ENCODE results near the gene ASTN2. TPM values are rescaled to one million over a fixed set of nuclear protein-coding genes. Genes with fewer than 3 reads are reported as not detected.

ASTN2 gene
- total RNA-seq, 2 donors from 2014 or later, result 113 to 153 TPM

DNA sequence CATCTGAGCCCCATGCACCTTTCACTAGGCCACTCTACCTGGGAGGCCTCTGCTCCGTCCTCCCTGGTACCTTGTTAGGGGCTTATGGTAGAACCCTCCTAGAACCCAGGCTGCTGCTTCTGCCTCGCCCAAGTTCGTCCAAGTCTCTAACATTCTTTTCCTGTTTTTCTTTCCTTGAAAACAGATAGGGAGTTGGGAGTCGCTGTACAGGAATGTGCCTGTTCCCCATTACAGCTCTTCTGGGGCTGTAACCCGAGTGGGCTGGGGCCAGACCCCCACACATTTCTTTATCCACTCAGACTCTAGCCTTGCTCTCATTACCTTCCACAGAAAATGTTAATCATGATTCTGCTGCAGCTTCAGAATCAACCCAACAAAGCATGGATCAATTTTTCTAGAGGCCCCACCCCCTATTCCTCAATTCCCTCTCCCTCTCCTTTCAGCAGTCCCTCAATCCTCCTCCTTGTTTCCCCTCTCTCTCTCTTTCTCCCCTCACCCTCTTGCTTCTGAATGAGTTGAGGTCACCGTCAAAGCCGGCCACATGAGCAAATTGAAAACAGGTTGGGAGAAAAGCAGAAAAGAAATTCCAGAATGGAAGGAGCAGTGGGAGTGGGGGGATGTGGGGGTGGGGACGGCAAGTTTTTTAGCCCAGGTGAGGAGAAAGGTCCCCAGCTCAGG is 921.5 kb downstream of the ASTN2 start:
- intact Hi-C loops (cut with DNase I), result loop anchor here (10.0 kb wide), 1 partner anchor 339 kb away; the partner anchor contains the start of gene PAPPA
- Histone ChIP-seq H3K36me3 (no peaks in the 10 kb centered on the region), H3K27me3 (replicated peaks; ENCODE audit: insufficient read depth) (no peaks in the 10 kb centered on the region), H3K9me3 (no peaks in the 10 kb centered on the region), H3K4me3 (no peak overlapping the region), H3K27ac (no peak overlapping the region), H3K4me1 (replicated peaks) (no peaks in the 10 kb centered on the region)
- WGBS, result 89% methylated on average over 8 of the region's 8 CpGs
- TF ChIP-seq, protein P1, sequence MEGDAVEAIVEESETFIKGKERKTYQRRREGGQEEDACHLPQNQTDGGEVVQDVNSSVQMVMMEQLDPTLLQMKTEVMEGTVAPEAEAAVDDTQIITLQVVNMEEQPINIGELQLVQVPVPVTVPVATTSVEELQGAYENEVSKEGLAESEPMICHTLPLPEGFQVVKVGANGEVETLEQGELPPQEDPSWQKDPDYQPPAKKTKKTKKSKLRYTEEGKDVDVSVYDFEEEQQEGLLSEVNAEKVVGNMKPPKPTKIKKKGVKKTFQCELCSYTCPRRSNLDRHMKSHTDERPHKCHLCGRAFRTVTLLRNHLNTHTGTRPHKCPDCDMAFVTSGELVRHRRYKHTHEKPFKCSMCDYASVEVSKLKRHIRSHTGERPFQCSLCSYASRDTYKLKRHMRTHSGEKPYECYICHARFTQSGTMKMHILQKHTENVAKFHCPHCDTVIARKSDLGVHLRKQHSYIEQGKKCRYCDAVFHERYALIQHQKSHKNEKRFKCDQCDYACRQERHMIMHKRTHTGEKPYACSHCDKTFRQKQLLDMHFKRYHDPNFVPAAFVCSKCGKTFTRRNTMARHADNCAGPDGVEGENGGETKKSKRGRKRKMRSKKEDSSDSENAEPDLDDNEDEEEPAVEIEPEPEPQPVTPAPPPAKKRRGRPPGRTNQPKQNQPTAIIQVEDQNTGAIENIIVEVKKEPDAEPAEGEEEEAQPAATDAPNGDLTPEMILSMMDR (IDR thresholded peaks at IDR 0.05), result no peak
- no peak for TF ChIP-seq POLR2AphosphoS5 (IDR thresholded peaks at IDR 0.05)
- no peak for TF ChIP-seq POLR2A (IDR thresholded peaks at IDR 0.05)
- DNase-seq (ENCODE audit: low spot score), result no peak

DNA sequence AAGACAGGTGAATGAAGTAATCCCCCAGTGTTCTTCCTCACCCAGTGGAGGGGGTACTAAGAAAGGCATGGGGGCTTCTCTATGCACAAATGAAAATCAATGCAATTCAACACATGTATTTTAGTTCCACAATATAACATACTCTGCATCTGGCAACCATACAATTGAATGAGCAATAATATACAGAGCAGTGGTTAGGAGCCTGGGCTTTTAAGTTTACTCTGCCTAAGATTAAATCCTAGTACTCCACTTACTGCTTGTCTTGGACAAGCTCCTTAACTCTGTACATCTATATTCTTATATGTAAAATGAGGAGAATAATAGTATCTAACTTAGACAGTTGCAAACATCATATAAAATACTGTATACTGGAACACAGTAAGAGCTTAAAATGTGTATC is 923.2 kb downstream of the ASTN2 start:
- no peaks in the 10 kb centered on the region for H3K36me3 ChIP-seq
- intact Hi-C loops (cut with DNase I), result loop anchor here (10.0 kb wide), 1 partner anchor 337 kb away; the partner anchor contains the start of gene PAPPA
- no peak for TF ChIP-seq POLR2AphosphoS5 (IDR thresholded peaks at IDR 0.05)
- no peak for TF ChIP-seq POLR2A (IDR thresholded peaks at IDR 0.05)
- TF ChIP-seq, protein P1 (IDR thresholded peaks at IDR 0.05), result no peak

DNA sequence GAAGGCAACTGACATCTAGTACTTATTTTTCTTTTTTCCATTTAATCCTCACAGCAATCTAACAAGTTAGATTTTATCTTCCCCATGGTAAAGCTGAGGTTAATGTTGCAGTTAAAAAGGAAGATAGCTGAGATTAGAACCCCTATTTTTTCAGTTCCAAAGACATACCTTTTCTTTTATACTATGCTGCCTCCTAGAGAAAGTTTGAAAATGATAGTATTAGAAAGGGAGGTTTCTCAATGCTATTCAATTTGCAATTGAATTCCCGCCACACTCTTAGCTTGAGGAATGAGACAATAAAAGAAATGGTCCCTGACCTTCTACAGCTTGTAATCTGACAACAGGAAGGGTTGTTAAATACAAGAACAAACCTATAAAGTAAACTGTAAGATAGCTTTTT is 923.6 kb downstream of the ASTN2 start:
- intact Hi-C loops (cut with DNase I), result loop anchor here (10.0 kb wide), 1 partner anchor 336 kb away; the partner anchor contains the start of gene PAPPA
- no peak overlapping the region for H3K27ac ChIP-seq
- WGBS, result 33% methylated on average over 1 of the region's 1 CpG
- no peaks in the 10 kb centered on the region for H3K4me1 ChIP-seq (replicated peaks)
- no peaks in the 10 kb centered on the region for H3K27me3 ChIP-seq (replicated peaks; ENCODE audit: insufficient read depth)
- no peak overlapping the region for H3K4me3 ChIP-seq
- H3K9me3 ChIP-seq, result no peaks in the 10 kb centered on the region
- DNase-seq (ENCODE audit: low spot score), result no peak
- no peaks in the 10 kb centered on the region for H3K36me3 ChIP-seq
- TF ChIP-seq POLR2A (IDR thresholded peaks at IDR 0.05) (no peak), POLR2AphosphoS5 (IDR thresholded peaks at IDR 0.05) (peak; percentile 50)
- TF ChIP-seq, protein P1 (IDR thresholded peaks at IDR 0.05), result no peak

More for the DNA sequence above, 923.2 kb downstream of the ASTN2 start:
- Histone ChIP-seq H3K4me1 (replicated peaks) (no peaks in the 10 kb centered on the region), H3K27ac (no peak overlapping the region), H3K4me3 (no peak overlapping the region), H3K9me3 (no peaks in the 10 kb centered on the region), H3K27me3 (replicated peaks; ENCODE audit: insufficient read depth) (no peaks in the 10 kb centered on the region)
- DNase-seq (ENCODE audit: low spot score), result no peak

DNA sequence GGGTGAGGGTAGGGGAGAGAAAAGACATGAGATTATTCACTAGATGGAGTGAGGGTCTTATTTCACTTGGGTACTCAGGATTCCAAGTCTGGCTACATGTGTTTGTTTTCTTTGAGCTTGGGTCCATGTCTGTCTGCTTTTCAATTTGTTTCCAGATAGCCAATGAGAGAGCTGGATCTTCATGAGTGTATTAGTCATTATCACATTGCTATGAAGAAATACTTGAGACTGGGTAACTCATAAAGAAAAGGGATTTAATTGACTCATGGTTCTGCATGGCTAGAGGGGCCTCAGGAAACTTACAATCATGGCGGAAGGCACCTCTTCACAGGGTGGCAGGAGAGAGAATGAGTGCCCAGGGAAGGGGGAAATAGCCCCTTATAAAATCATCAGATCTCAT is 924.5 kb downstream of the ASTN2 start:
- Histone ChIP-seq H3K27ac (no peak overlapping the region), H3K27me3 (replicated peaks; ENCODE audit: insufficient read depth) (no peaks in the 10 kb centered on the region), H3K9me3 (no peaks in the 10 kb centered on the region), H3K36me3 (no peaks in the 10 kb centered on the region), H3K4me1 (replicated peaks) (no peaks in the 10 kb centered on the region), H3K4me3 (no peak overlapping the region)
- TF ChIP-seq POLR2A (IDR thresholded peaks at IDR 0.05) (no peak), POLR2AphosphoS5 (IDR thresholded peaks at IDR 0.05) (no peak)
- TF ChIP-seq, protein P1 (IDR thresholded peaks at IDR 0.05), result no peak
- no peak for DNase-seq (ENCODE audit: low spot score)
- intact Hi-C loops (cut with DNase I), result loop anchor here (10.0 kb wide), 1 partner anchor 336 kb away; the partner anchor contains the start of gene PAPPA
- 93% methylated on average over 1 of the region's 1 CpG for WGBS

DNA sequence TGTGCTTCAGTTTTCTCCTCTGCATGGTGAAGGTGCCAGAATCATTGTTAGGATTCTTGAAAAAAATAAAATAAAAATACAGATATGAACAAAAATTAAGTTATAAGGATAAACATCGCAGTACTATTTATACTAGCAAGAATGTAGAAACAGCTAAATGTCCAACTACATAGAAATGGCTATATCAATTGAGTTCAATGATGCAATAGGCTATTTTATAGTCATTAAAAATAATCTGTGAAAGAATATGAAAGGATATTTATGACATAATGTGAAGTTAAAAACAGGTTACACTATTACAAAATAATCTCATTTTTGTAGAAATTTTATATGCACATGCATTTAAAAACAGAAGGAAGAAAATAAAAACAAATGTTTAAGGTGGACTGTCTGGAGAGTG is 926.5 kb downstream of the ASTN2 start:
- TF ChIP-seq POLR2AphosphoS5 (IDR thresholded peaks at IDR 0.05), result no peak
- TF ChIP-seq, protein P1 (IDR thresholded peaks at IDR 0.05), result no peak
- TF ChIP-seq POLR2A (IDR thresholded peaks at IDR 0.05), result no peak
- no peaks in the 10 kb centered on the region for H3K4me1 ChIP-seq (replicated peaks)
- DNase-seq (ENCODE audit: low spot score), result no peak
- no peaks in the 10 kb centered on the region for H3K36me3 ChIP-seq
- H3K4me3 ChIP-seq, result no peak overlapping the region
- 95% methylated on average over 1 of the region's 1 CpG for WGBS
- H3K9me3 ChIP-seq, result no peaks in the 10 kb centered on the region
- H3K27me3 ChIP-seq (replicated peaks; ENCODE audit: insufficient read depth), result no peaks in the 10 kb centered on the region
- intact Hi-C loops (cut with DNase I), result no loop called here
- H3K27ac ChIP-seq, result no peak overlapping the region

Measured in prostate gland (tissue), 2 donors.